Measurements from ENCODE around the gene ARL15.

The ARL15 gene

GRCh38 chr5:54278979-54279717, 31.2 kb downstream of the ARL15 start:
- no peak for TF ChIP-seq CTCF (IDR thresholded peaks at IDR 0.05; ENCODE audit: insufficient read depth, low read depth, low read length, missing control alignments)
- DNase-seq (ENCODE audit: low read depth) = no peak

GRCh38 chr5:54278036-54278830, 32.1 kb downstream of the ARL15 start:
- no peak for TF ChIP-seq CTCF (IDR thresholded peaks at IDR 0.05; ENCODE audit: insufficient read depth, low read depth, low read length, missing control alignments)
- H3K4me3 ChIP-seq (ENCODE audit: low read depth, low read length) = no peak overlapping the region
- DNase-seq (ENCODE audit: low read depth) = no peak

More at GRCh38 chr5:54278979-54279717, 31.2 kb downstream of the ARL15 start:
- no peak overlapping the region for H3K4me3 ChIP-seq (ENCODE audit: low read depth, low read length)

GRCh38 chr5:54276048-54276447, 34.3 kb downstream of the ARL15 start:
- TF ChIP-seq CTCF (IDR thresholded peaks at IDR 0.05; ENCODE audit: insufficient read depth, low read depth, low read length, missing control alignments) = no peak
- no peak overlapping the region for H3K4me3 ChIP-seq (ENCODE audit: low read depth, low read length)
- DNase-seq (ENCODE audit: low read depth) = no peak

- TF ChIP-seq CTCF (IDR thresholded peaks at IDR 0.05; ENCODE audit: insufficient read depth, low read depth, low read length, missing control alignments) = no peak
- DNase-seq (ENCODE audit: low read depth) = no peak
Observed at GRCh38 chr5:54275361-54275760, 35.0 kb downstream of the ARL15 start.

GRCh38 chr5:54274944-54275343, 35.4 kb downstream of the ARL15 start:
- no peak for DNase-seq (ENCODE audit: low read depth)
- no peak for TF ChIP-seq CTCF (IDR thresholded peaks at IDR 0.05; ENCODE audit: insufficient read depth, low read depth, low read length, missing control alignments)
- H3K4me3 ChIP-seq (ENCODE audit: low read depth, low read length) = no peak overlapping the region

More at GRCh38 chr5:54275361-54275760, 35.0 kb downstream of the ARL15 start:
- no peak overlapping the region for H3K4me3 ChIP-seq (ENCODE audit: low read depth, low read length)

GRCh38 chr5:54273715-54274114, 36.7 kb downstream of the ARL15 start:
- no peak for DNase-seq (ENCODE audit: low read depth)
- no peak for TF ChIP-seq CTCF (IDR thresholded peaks at IDR 0.05; ENCODE audit: insufficient read depth, low read depth, low read length, missing control alignments)
- no peak overlapping the region for H3K4me3 ChIP-seq (ENCODE audit: low read depth, low read length)

Data from GM12865 (cell line).